A549 (cell line): ENCODE measurements around the gene KIAA0930.

Source experiments
- CHD2 ChIP-seq: fragments of 150-350 bp; IDR thresholded peaks from 2 replicates; pipeline ENCODE4 v1.6.1; 2014; ENCODE audit warnings: low read length; ENCODE audit not compliant: partially characterized antibody
- GATA3 ChIP-seq: IDR thresholded peaks from 2 replicates; pipeline ENCODE4 v1.6.1; 2012; ENCODE audit warnings: borderline replicate concordance
- HOXA7 ChIP-seq: fragments of 250-450 bp; sonication (Bioruptor Pico); IDR thresholded peaks from 2 replicates; pipeline ENCODE4 v1.5.0; 2020; ENCODE audit warnings: mild to moderate bottlenecking, moderate library complexity
- KDM1A ChIP-seq: fragments of 200-600 bp; sonication (generic); IDR thresholded peaks from 2 replicates; pipeline ENCODE4 v1.6.1; 2016; ENCODE audit warnings: low read depth, mild to moderate bottlenecking
- MAFK ChIP-seq: fragments of 450-650 bp; IDR thresholded peaks from 2 replicates; pipeline ENCODE4 v1.6.1; 2014; ENCODE audit not compliant: partially characterized antibody
- NFE2L2 ChIP-seq: fragments of 150-350 bp; conservative IDR thresholded peaks from 2 replicates; pipeline ENCODE4 v1.6.1; 2014; ENCODE audit warnings: low read length
- NR3C1 ChIP-seq: fragments of >200 bp; sonication (Bioruptor Twin); formaldehyde crosslinking; IDR thresholded peaks from 3 replicates; pipeline ENCODE4 v1.6.1; 2017
- POLR2A ChIP-seq: IDR thresholded peaks from 2 replicates; pipeline ENCODE4 v1.6.1; 2012; ENCODE audit warnings: mild to moderate bottlenecking, low read length
- RAD21 ChIP-seq, 2 experiments: fragments of >200 bp in 1 of 2; sonication (Bioruptor Twin) in 1 of 2; formaldehyde crosslinking in 1 of 2; IDR thresholded peaks in 1 of 2; conservative IDR thresholded peaks in 1 of 2; 2 replicates in 1 of 2; 3 replicates in 1 of 2; pipeline ENCODE4 v1.6.1; 2012 to 2018; ENCODE audit warnings: inconsistent platforms in 1 of 2
- SREBF2 ChIP-seq: fragments of 450-650 bp; IDR thresholded peaks from 2 replicates; pipeline ENCODE4 v1.6.1; 2014; ENCODE audit warnings: mild to moderate bottlenecking, moderate library complexity
- ZNF302 ChIP-seq: fragments of 250-450 bp; sonication (Bioruptor Pico); IDR thresholded peaks from 2 replicates; pipeline ENCODE4 v1.9.0; 2021; ENCODE audit warnings: inconsistent platforms, mild to moderate bottlenecking, moderate library complexity
- TF ChIP-seq, protein P1 (sequence below): fragments of >200 bp; sonication (Bioruptor Twin); formaldehyde crosslinking; IDR thresholded peaks from 3 replicates; pipeline ENCODE4 v1.5.1; 2016
- TF ChIP-seq, protein P2 (sequence below): IDR thresholded peaks from 2 replicates; pipeline ENCODE4 v1.6.1; 2012

DNA sequence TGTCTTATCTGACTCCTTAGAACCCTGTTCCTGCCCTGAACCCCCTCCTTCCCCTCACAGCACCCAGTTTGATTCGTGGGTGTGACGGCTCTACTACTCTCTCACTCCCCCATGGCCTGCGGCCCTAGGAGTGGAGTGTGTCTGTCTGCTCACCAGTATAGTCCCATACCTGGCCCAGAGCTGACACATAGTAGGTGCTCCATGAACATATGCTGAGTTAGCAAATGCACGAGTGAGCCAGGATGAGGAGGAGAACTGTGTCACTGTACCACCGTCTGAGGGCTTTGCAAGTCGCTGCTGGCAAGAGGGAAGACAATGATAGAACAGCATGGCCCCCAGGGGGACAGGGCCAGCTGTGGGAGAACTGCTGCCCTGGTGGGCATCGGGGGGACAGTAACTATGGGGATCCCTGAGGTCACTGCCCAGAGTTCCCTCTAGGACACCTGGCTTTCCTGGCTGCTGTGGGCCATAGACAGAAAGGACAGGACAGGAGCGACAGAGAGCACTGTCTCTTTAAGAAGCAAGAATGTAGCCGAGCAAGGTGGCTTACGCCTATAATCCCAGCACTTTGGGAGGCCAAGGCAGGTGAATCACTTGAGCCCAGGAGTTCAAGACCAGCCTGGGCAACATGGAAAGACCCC lies 19.2 kb upstream of the KIAA0930 start:
- TF ChIP-seq KDM1A: no peak
- TF ChIP-seq POLR2A: no peak
- no peak for TF ChIP-seq NR3C1
- TF ChIP-seq, protein P1, sequence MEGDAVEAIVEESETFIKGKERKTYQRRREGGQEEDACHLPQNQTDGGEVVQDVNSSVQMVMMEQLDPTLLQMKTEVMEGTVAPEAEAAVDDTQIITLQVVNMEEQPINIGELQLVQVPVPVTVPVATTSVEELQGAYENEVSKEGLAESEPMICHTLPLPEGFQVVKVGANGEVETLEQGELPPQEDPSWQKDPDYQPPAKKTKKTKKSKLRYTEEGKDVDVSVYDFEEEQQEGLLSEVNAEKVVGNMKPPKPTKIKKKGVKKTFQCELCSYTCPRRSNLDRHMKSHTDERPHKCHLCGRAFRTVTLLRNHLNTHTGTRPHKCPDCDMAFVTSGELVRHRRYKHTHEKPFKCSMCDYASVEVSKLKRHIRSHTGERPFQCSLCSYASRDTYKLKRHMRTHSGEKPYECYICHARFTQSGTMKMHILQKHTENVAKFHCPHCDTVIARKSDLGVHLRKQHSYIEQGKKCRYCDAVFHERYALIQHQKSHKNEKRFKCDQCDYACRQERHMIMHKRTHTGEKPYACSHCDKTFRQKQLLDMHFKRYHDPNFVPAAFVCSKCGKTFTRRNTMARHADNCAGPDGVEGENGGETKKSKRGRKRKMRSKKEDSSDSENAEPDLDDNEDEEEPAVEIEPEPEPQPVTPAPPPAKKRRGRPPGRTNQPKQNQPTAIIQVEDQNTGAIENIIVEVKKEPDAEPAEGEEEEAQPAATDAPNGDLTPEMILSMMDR: no peak
- TF ChIP-seq, protein P2, sequence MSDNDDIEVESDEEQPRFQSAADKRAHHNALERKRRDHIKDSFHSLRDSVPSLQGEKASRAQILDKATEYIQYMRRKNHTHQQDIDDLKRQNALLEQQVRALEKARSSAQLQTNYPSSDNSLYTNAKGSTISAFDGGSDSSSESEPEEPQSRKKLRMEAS: no peak
- TF ChIP-seq SREBF2: no peak
- peak; percentile 66 for TF ChIP-seq MAFK
- no peak for TF ChIP-seq ZNF302 (CRISPR knock-in tag)
- no peak for TF ChIP-seq HOXA7 (CRISPR knock-in tag)
- no peak for TF ChIP-seq NFE2L2
- no peak for TF ChIP-seq CHD2
- no peak for TF ChIP-seq GATA3
- no peak for TF ChIP-seq RAD21 (conservative IDR thresholded peaks at IDR 0.05 in 1 of 2, IDR thresholded peaks at IDR 0.05 in 1 of 2)
